ENCODE measurements around the gene NOD1.
"Not testable (repeated sequence)": the region's sequence is repeated elsewhere in the genome, so short reads cannot be mapped to it uniquely, and the experiment has no call there.

NOD1 gene

DNA sequence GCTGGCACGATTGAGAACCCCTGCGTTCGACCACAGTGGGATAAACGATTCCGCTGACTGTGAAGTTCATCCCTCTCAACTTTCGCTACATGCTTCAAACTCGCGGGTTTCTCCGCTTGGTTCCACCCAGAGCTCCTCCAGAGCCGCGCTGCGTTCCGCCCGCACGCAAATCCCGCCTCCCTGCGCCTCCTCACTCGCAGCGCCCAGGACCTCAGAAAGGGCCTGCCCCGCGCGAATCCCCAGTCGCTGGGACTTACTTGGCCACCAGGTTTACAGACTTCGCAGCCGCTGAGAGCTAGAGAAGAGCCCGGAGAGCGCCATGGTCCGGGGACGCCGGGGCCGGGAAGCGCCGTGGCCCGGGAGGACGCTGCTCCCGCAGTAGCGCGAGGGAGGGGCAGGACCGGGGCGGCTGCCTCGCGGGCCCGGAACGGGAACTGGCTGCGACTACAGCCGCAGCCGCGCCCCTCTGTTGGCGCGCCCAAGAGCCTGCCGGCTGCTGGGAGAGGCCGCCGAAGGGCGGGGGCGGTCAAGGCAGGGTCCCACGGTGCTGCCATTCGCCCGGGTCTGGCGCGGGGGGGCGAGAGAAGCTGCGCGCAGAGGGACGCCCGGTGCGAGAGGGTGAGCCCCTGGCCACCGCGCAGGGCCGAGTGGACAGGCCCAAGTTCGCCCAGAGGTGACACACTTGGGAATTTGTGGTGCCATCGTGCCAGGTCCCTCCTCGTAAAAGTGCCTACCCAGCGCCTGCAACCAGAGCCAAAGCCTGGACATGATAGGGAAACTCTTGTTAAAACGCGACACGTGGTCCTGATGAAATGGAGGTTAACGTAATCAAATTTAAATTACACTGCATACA is at the start of gene NOD1:
TSS of gene NOD1 (minus strand) at position 436 of the 853 bp plus-strand sequence. CDS start 21,863 bp downstream, outside the sequence.
- Mint-ChIP-seq H3K27ac (peak within 1 kb of the TSS; percentile 94), H3K4me3 (peak within 1 kb of the TSS; percentile 97 to 98)
- DNase-seq, result peak; percentile 64

DNA sequence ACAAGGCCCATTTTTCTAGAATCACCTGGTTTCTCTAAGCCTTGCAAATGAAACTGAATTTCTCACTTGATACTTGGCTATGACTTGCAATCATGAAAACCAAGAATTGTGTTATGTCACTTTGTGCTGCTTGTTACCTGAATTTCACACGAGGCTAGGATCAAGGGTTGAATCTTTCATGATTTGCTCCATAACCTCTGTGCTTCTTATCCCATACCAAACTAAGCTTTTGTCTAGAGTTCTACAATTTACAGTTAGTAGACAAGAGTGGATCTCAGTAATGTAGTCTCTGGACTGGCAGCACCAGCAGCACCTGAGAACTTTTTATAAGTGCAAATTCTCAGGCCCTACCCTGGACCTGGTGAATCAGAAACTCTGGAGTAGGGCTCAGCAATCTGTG is 48.7 kb upstream of the NOD1 start:
- H3K36me3 Mint-ChIP-seq, result peaks cover 9 to 18% of the 10 kb centered on the region in 2 donors
- H3K4me3 Mint-ChIP-seq; H3K27me3 Mint-ChIP-seq; H3K4me1 Mint-ChIP-seq; H3K27ac Mint-ChIP-seq; DNase-seq; ATAC-seq (replicated peaks); H3K9me3 Mint-ChIP-seq: not testable (repeated sequence)

More for the DNA sequence above, at the start of gene NOD1:
- ATAC-seq (replicated peaks), result peak; percentile 87 to 93
- Mint-ChIP-seq H3K27me3 (no peaks in the 10 kb centered on the region), H3K4me1 (peaks cover 37 to 58% of the 10 kb centered on the region in 2 donors), H3K9me3 (no peaks in the 10 kb centered on the region), H3K36me3 (peaks cover 6 to 13% of the 10 kb centered on the region in 2 donors)

DNA sequence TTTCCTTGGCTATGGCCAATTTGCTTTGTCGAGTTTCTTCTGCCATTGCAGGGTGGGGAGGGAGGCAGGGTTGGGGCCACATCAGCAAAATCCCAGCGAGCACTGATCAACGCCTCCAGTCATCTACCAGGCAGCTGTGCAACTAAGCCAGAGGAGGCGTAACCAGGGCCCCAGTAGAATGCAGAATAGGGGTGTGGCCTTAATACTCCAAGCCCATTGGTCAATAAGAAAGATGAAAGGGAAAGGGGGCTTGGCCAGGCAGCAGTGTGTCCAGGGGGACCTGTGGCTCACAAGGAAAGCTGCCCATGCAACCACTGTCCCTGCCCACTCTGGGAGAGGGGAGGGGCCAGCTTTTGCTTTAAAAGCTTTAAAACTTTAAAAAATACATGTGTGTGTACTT is 47.6 kb upstream of the NOD1 start:
- H3K36me3 Mint-ChIP-seq, result peaks cover 9 to 18% of the 10 kb centered on the region in 2 donors
- ATAC-seq (replicated peaks), result no peak
- no peak for DNase-seq
- peaks cover 0 to 2% of the 10 kb centered on the region in 2 donors for H3K4me1 Mint-ChIP-seq
- no peak overlapping the region for H3K4me3 Mint-ChIP-seq
- H3K27me3 Mint-ChIP-seq, result no peaks in the 10 kb centered on the region
- no peaks in the 10 kb centered on the region for H3K9me3 Mint-ChIP-seq
- no peak overlapping the region for H3K27ac Mint-ChIP-seq

- ATAC-seq (replicated peaks), result no peak
- Mint-ChIP-seq H3K36me3 (peaks cover 9 to 21% of the 10 kb centered on the region in 2 donors), H3K4me1 (peaks cover 4 to 6% of the 10 kb centered on the region in 2 donors), H3K4me3 (no peak overlapping the region), H3K9me3 (no peaks in the 10 kb centered on the region), H3K27ac (no peak overlapping the region), H3K27me3 (no peaks in the 10 kb centered on the region)
- DNase-seq, result no peak
These were observed 46.8 kb upstream of the NOD1 start for GRCh38 chr7:30525429-30525828.

- Mint-ChIP-seq H3K27ac (no peak overlapping the region), H3K9me3 (no peaks in the 10 kb centered on the region), H3K36me3 (peaks cover 9 to 21% of the 10 kb centered on the region in 2 donors), H3K4me3 (no peak overlapping the region), H3K4me1 (peaks cover 6% of the 10 kb centered on the region in 2 donors), H3K27me3 (no peaks in the 10 kb centered on the region)
- ATAC-seq (replicated peaks), result no peak
- no peak for DNase-seq
These were observed 46.0 kb upstream of the NOD1 start for GRCh38 chr7:30524545-30524944.

GRCh38 chr7:30523466-30523865 is 44.9 kb upstream of the NOD1 start:
- no peaks in the 10 kb centered on the region for H3K27me3 Mint-ChIP-seq
- DNase-seq (no peak), ATAC-seq (replicated peaks) (no peak)
- no peaks in the 10 kb centered on the region for H3K9me3 Mint-ChIP-seq
- H3K4me3 Mint-ChIP-seq, result no peak overlapping the region
- no peak overlapping the region for H3K27ac Mint-ChIP-seq
- H3K4me1 Mint-ChIP-seq, result peaks cover 6% of the 10 kb centered on the region in 2 donors
- H3K36me3 Mint-ChIP-seq, result peaks cover 9 to 21% of the 10 kb centered on the region in 2 donors

GRCh38 chr7:30522159-30522558 is 43.6 kb upstream of the NOD1 start:
- H3K4me1 Mint-ChIP-seq, result peaks cover 6% of the 10 kb centered on the region in 2 donors

DNA sequence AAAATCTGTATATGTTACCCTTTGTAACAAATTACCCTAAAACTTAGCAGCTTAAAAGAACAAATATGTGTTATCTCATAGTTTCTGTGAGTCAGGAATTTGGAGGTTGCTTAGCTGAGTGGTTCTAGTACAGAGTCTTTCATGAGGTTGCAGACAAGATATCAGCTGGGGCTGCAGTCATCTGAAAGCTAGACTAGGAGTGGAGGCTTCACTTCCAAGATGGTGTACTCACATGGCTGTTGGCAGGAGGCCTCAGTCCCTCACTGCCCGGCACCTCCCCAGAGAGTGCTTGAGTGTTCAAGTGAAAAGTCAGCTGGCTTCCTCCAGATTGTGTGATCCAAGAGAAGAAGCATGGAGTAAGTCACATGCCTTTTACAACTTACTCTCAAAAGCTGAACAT is 42.9 kb upstream of the NOD1 start:
- H3K9me3 Mint-ChIP-seq, result no peaks in the 10 kb centered on the region
- H3K27me3 Mint-ChIP-seq, result no peaks in the 10 kb centered on the region
- H3K36me3 Mint-ChIP-seq, result peaks cover 11 to 21% of the 10 kb centered on the region in 2 donors
- DNase-seq, result no peak
- no peak overlapping the region for H3K27ac Mint-ChIP-seq
- peaks cover 6% of the 10 kb centered on the region in 2 donors for H3K4me1 Mint-ChIP-seq
- H3K4me3 Mint-ChIP-seq, result no peak overlapping the region
- no peak for ATAC-seq (replicated peaks)

More at GRCh38 chr7:30522159-30522558, 43.6 kb upstream of the NOD1 start:
- Mint-ChIP-seq H3K4me3 (no peak overlapping the region), H3K27me3 (no peaks in the 10 kb centered on the region), H3K9me3 (no peaks in the 10 kb centered on the region), H3K36me3 (peaks cover 9 to 21% of the 10 kb centered on the region in 2 donors), H3K27ac (no peak overlapping the region)
- DNase-seq (no peak), ATAC-seq (replicated peaks) (no peak)

- no peak for DNase-seq
- no peak overlapping the region for H3K4me3 Mint-ChIP-seq
- H3K27me3 Mint-ChIP-seq, result no peaks in the 10 kb centered on the region
- peaks cover 5 to 11% of the 10 kb centered on the region in 2 donors for H3K36me3 Mint-ChIP-seq
- peaks cover 6% of the 10 kb centered on the region in 2 donors for H3K4me1 Mint-ChIP-seq
- no peaks in the 10 kb centered on the region for H3K9me3 Mint-ChIP-seq
- no peak for ATAC-seq (replicated peaks)
- no peak overlapping the region for H3K27ac Mint-ChIP-seq
These were observed 40.5 kb upstream of the NOD1 start for GRCh38 chr7:30519122-30519521.

DNA sequence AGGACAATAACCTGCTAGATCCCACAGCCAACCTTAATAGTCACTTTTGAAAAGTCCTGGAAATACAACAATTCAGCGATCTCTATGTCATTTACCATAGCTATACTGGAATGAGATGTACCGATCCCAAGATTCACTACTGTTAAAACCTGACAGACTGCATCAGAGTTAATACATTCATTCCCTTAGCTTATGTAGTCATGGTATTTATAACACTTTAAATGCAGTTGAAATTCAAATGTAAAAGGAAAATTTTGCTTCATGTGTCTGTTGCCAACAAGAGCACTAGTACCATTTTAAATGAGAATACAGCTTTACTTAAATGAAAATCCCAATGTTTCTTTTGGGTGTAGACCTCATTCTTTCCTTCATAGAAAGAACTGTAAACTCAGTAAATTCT is 37.2 kb upstream of the NOD1 start:
- Mint-ChIP-seq H3K4me3 (no peak overlapping the region), H3K36me3 (peaks cover 3 to 5% of the 10 kb centered on the region in 2 donors), H3K4me1 (peaks cover 4 to 5% of the 10 kb centered on the region in 2 donors), H3K27me3 (no peaks in the 10 kb centered on the region), H3K27ac (no peak overlapping the region), H3K9me3 (no peaks in the 10 kb centered on the region)
- no peak for ATAC-seq (replicated peaks)
- DNase-seq, result no peak

- Mint-ChIP-seq H3K27me3 (no peaks in the 10 kb centered on the region), H3K4me3 (no peak overlapping the region), H3K4me1 (no peaks in the 10 kb centered on the region), H3K27ac (no peak overlapping the region), H3K9me3 (no peaks in the 10 kb centered on the region), H3K36me3 (peaks cover 0 to 5% of the 10 kb centered on the region in 2 donors)
- no peak for ATAC-seq (replicated peaks)
- DNase-seq, result no peak
These were observed 36.2 kb upstream of the NOD1 start for GRCh38 chr7:30514776-30515175.

DNA sequence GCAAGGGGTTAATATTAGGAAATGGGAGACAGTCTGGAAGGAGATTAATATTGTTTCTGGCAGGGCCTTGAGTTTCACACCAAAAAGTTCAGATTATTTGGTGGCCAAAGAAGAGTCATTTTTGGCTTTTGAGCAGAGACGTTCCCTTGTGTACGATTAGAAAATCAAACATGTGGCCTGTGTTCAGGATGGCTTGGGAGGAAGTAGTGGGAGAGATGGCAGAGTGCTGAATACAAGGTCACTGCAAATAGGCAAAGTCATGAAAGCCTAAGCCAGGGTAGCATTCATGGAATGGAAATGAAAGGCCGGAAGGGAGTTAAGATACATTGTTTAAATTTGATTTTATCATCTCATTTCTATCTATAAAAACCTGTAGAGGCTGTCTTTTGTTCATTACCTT is 35.6 kb upstream of the NOD1 start:
- H3K36me3 Mint-ChIP-seq, result peaks cover 0 to 5% of the 10 kb centered on the region in 2 donors
- H3K9me3 Mint-ChIP-seq, result no peaks in the 10 kb centered on the region
- no peak for DNase-seq
- H3K4me3 Mint-ChIP-seq, result no peak overlapping the region
- no peak for ATAC-seq (replicated peaks)
- H3K4me1 Mint-ChIP-seq, result peaks cover 0 to 2% of the 10 kb centered on the region in 2 donors
- H3K27ac Mint-ChIP-seq, result no peak overlapping the region
- H3K27me3 Mint-ChIP-seq, result no peaks in the 10 kb centered on the region

GRCh38 chr7:30513762-30514161 is 35.2 kb upstream of the NOD1 start:
- no peaks in the 10 kb centered on the region for H3K9me3 Mint-ChIP-seq
- H3K36me3 Mint-ChIP-seq, result peaks cover 0 to 5% of the 10 kb centered on the region in 2 donors
- ATAC-seq (replicated peaks) (no peak), DNase-seq (no peak)
- H3K4me1 Mint-ChIP-seq, result peaks cover 0 to 2% of the 10 kb centered on the region in 2 donors
- H3K27me3 Mint-ChIP-seq, result no peaks in the 10 kb centered on the region
- H3K4me3 Mint-ChIP-seq, result no peak overlapping the region
- no peak overlapping the region for H3K27ac Mint-ChIP-seq

DNA sequence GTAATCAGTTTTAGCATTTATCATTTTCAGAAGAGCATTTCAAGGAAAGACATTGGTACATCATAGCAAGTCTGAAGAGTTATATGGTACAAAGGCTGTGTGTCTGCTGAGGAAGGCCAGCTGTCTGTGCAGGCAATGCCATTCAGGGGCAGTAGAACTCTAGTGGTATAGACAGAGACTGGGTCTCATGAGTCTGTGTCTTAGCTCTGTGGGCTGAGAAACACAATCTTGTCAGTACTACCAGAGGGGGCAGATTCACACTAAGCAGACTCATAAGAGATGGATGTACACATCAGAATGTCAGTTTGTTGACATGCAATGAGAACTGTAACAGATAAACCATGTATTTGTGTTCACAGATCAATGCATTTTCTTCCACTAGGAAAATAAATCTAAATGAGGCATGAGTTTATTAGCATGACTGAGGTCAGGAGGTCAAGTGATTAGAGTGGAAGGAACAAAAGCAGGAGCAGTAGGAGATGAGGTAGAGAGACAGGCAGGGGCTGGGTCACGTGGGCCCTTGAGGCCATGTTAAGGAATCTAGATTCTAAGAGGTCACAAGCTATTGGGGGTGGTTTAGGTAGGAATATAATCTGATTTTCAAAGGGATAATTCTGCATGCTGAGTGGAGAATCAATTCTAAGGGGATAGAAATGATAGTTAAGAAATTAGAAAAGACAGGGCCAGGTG is 33.5 kb upstream of the NOD1 start:
- Mint-ChIP-seq H3K36me3 (peaks cover 3 to 6% of the 10 kb centered on the region in 2 donors), H3K27me3 (no peaks in the 10 kb centered on the region), H3K4me1 (peaks cover 0 to 2% of the 10 kb centered on the region in 2 donors), H3K9me3 (no peaks in the 10 kb centered on the region), H3K4me3 (no peak overlapping the region), H3K27ac (no peak overlapping the region)
- ATAC-seq (replicated peaks) (no peak), DNase-seq (no peak)

Measured in stimulated activated naive B cell treated with anti-CD40 and anti-IgM and Interleukin-4, amounts not matched to agents 10 μg/mL and 1 μg/mL and 100 μg/mL, for 72 hours (primary cell).